H1 (cell line): ENCODE data around the gene ASPG. TPM values are rescaled to one million over a fixed set of nuclear protein-coding genes. Genes with fewer than 3 reads are reported as not detected.
A peak's percentile ranks its signal among the peaks of the same experiment; 100 is the strongest.

Experiments used
- CTCF ChIA-PET: fragments of 300-600 bp; sonication (Branson Sonifier 250); formaldehyde crosslinking; loops from one replicate; lab custom pipeline; 2021; ENCODE audit not compliant: partially characterized antibody; lab: Charles Lee
- POLR2A ChIA-PET: fragments of 300-600 bp; sonication (Branson Sonifier 250); formaldehyde crosslinking; loops from one replicate; lab custom pipeline; 2021; ENCODE audit warnings: inconsistent platforms; ENCODE audit not compliant: partially characterized antibody; lab: Charles Lee
- DNase-seq, 2 experiments: peaks; one replicate each; pipeline versions ENCODE4 v3.0.0 to v3.0.0-alpha.2; 2010 to 2022; ENCODE audit warnings: low spot score in 2 of 2, low read depth in 1 of 2, mixed read lengths in 1 of 2
- FAIRE-seq: peaks from 2 replicates; lab custom pipeline; 2011; peaks lifted over from hg19 to GRCh38; lab: Jason Lieb, UNC
- H2AFZ ChIP-seq: 2 replicates; pipeline ENCODE4 v1.8.1; 2012; ENCODE audit warnings: low read length, inconsistent platforms
- H2AK5ac ChIP-seq: 2 replicates; pipeline ENCODE4 v1.6.1; 2013; ENCODE audit warnings: low read depth, low read length
- H2BK120ac ChIP-seq: replicated peaks from 2 replicates; pipeline ENCODE3; 2013; ENCODE audit warnings: low read depth, low read length, inconsistent platforms
- H2BK12ac ChIP-seq: 2 replicates; pipeline ENCODE4 v1.6.1; 2013; ENCODE audit warnings: low read depth, low read length
- H2BK15ac ChIP-seq: 2 replicates; pipeline ENCODE4 v1.6.1; 2013; ENCODE audit warnings: low read length
- H2BK20ac ChIP-seq: 2 replicates; pipeline ENCODE4 v1.6.1; 2013; ENCODE audit warnings: low read length
- H2BK5ac ChIP-seq: 2 replicates; pipeline ENCODE4 v1.6.1; 2013; ENCODE audit warnings: low read depth, low read length
- H3K14ac ChIP-seq: 2 replicates; pipeline ENCODE4 v1.6.1; 2013; ENCODE audit warnings: inconsistent platforms; ENCODE audit not compliant: insufficient read length
- H3K18ac ChIP-seq: 2 replicates; pipeline ENCODE4 v1.6.1; 2013; ENCODE audit warnings: low read length; ENCODE audit errors: extremely low read depth
- H3K23ac ChIP-seq: 2 replicates; pipeline ENCODE4 v1.6.1; 2013; ENCODE audit warnings: inconsistent platforms; ENCODE audit not compliant: insufficient read length
- H3K23me2 ChIP-seq: 2 replicates; pipeline ENCODE4 v1.6.1; 2013; ENCODE audit warnings: low read depth, low read length
- H3K27ac ChIP-seq: 2 replicates; pipeline ENCODE4 v1.6.1; 2011; ENCODE audit warnings: low read depth, low read length, inconsistent platforms
- H3K27me3 ChIP-seq, 4 experiments: replicated peaks in 1 of 4; 1 replicate in 1 of 4; 2 replicates in 3 of 4; pipeline versions ENCODE4 v1.6.1 to v1.8.1; 2011 to 2013; ENCODE audit warnings: low read length in 3 of 4, mild to moderate bottlenecking in 3 of 4, inconsistent platforms in 2 of 4, mixed read lengths in 2 of 4, moderate library complexity in 1 of 4; ENCODE audit not compliant: control insufficient read depth in 3 of 4, insufficient read depth in 3 of 4; ENCODE audit errors: extremely low read depth in 1 of 4
- H3K36me3 ChIP-seq, 4 experiments: 2 replicates each; pipeline versions ENCODE4 v1.6.1 to v1.8.1; 2011 to 2013; ENCODE audit warnings: mild to moderate bottlenecking in 4 of 4, low read length in 3 of 4, moderate library complexity in 2 of 4, control low read depth in 1 of 4, inconsistent platforms in 1 of 4; ENCODE audit not compliant: insufficient read depth in 4 of 4, control insufficient read depth in 2 of 4
- H3K4ac ChIP-seq: replicated peaks from 2 replicates; pipeline ENCODE3; 2013; ENCODE audit warnings: low read length, low read depth, mixed read lengths, inconsistent platforms; ENCODE audit not compliant: insufficient read length
- H3K4me1 ChIP-seq, 4 experiments: replicated peaks in 1 of 4; 1 replicate in 1 of 4; 2 replicates in 3 of 4; pipeline versions ENCODE4 v1.6.1 to v1.8.1; 2011 to 2013; ENCODE audit warnings: low read length in 3 of 4, inconsistent platforms in 2 of 4, mixed read lengths in 1 of 4; ENCODE audit not compliant: insufficient read depth in 4 of 4, control insufficient read depth in 3 of 4
- H3K4me2 ChIP-seq, 2 experiments: 2 replicates each; pipeline versions ENCODE4 v1.6.1 to v1.8.1; 2011 to 2013; ENCODE audit warnings: low read depth in 2 of 2, low read length in 2 of 2, control low read depth in 1 of 2, inconsistent platforms in 1 of 2, mild to moderate bottlenecking in 1 of 2; ENCODE audit not compliant: insufficient read depth in 1 of 2
- H3K4me3 ChIP-seq, 4 experiments: fragments of 200-600, 300-600 bp in 1 of 4; sonication (generic), shearing (Covaris generic), sonication (Bioruptor Twin) in 1 of 4; 2 replicates each; pipeline versions ENCODE4 v1.5.1 to v1.8.1; 2011 to 2016; ENCODE audit warnings: low read length in 4 of 4, low read depth in 3 of 4, control low read depth in 2 of 4, inconsistent platforms in 2 of 4, mild to moderate bottlenecking in 2 of 4, mixed read lengths in 1 of 4, moderate library complexity in 1 of 4; ENCODE audit not compliant: insufficient read depth in 2 of 4; ENCODE audit errors: extremely low read depth in 1 of 4
- H3K56ac ChIP-seq: replicated peaks from 2 replicates; pipeline ENCODE3; 2013; ENCODE audit warnings: low read depth, mild to moderate bottlenecking, mixed read lengths, low read length, inconsistent platforms; ENCODE audit not compliant: insufficient read length
- H3K79me1 ChIP-seq: 2 replicates; pipeline ENCODE4 v1.6.1; 2013; ENCODE audit warnings: low read depth, low read length, control low read depth
- H3K79me2 ChIP-seq, 2 experiments: 2 replicates each; pipeline versions ENCODE4 v1.6.1 to v1.8.1; 2012 to 2013; ENCODE audit warnings: low read length in 2 of 2, mild to moderate bottlenecking in 2 of 2, inconsistent platforms in 1 of 2; ENCODE audit not compliant: insufficient read depth in 2 of 2, control insufficient read depth in 1 of 2
- H3K9ac ChIP-seq, 4 experiments: replicated peaks in 1 of 4; 1 replicate in 1 of 4; 2 replicates in 3 of 4; pipeline versions ENCODE4 v1.6.1 to v1.8.1; 2011 to 2013; ENCODE audit warnings: low read depth in 3 of 4, low read length in 3 of 4, control low read depth in 2 of 4, mild to moderate bottlenecking in 2 of 4, moderate library complexity in 2 of 4, inconsistent platforms in 1 of 4; ENCODE audit errors: extremely low read depth in 1 of 4
- H3K9me3 ChIP-seq, 2 experiments: 2 replicates each; pipeline versions ENCODE4 v1.6.1 to v1.8.1; 2012 to 2013; ENCODE audit warnings: mild to moderate bottlenecking in 2 of 2, moderate library complexity in 2 of 2, control low read depth in 1 of 2, inconsistent platforms in 1 of 2, low read depth in 1 of 2, low read length in 1 of 2, mixed read lengths in 1 of 2; ENCODE audit not compliant: insufficient read depth in 2 of 2
- H4K20me1 ChIP-seq, 2 experiments: replicated peaks in 1 of 2; 2 replicates each; pipeline versions ENCODE3 to v1.8.1; 2011 to 2013; ENCODE audit warnings: inconsistent platforms in 2 of 2, low read length in 2 of 2, mild to moderate bottlenecking in 1 of 2; ENCODE audit not compliant: insufficient read depth in 2 of 2, control insufficient read depth in 1 of 2
- H4K5ac ChIP-seq: 2 replicates; pipeline ENCODE4 v1.6.1; 2013; ENCODE audit warnings: low read length, low read depth, mixed read lengths, inconsistent platforms; ENCODE audit not compliant: insufficient read length
- H4K8ac ChIP-seq: 2 replicates; pipeline ENCODE4 v1.8.0; 2013; ENCODE audit warnings: mild to moderate bottlenecking, moderate library complexity, low read length, inconsistent platforms; ENCODE audit not compliant: insufficient read depth; ENCODE audit errors: extremely low read depth
- H4K91ac ChIP-seq: replicated peaks from 2 replicates; pipeline ENCODE3; 2013; ENCODE audit warnings: low read length, mixed read lengths, inconsistent platforms; ENCODE audit not compliant: insufficient read length
- ASH2L ChIP-seq: fragments of 200-600, 300-600 bp; sonication (generic); IDR thresholded peaks from one replicate; pipeline ENCODE4 v1.7.1; 2017; ENCODE audit warnings: low read length
- EP300 ChIP-seq, 2 experiments: IDR thresholded peaks; 1 replicate in 1 of 2; 2 replicates in 1 of 2; pipeline ENCODE4 v1.6.1; 2011 to 2012; ENCODE audit warnings: low read depth in 2 of 2, low read length in 2 of 2, mild to moderate bottlenecking in 2 of 2, borderline replicate concordance in 1 of 2, inconsistent platforms in 1 of 2, moderate library complexity in 1 of 2
- GABPA ChIP-seq: IDR thresholded peaks from 2 replicates; pipeline ENCODE4 v1.6.1; 2011; ENCODE audit warnings: mild to moderate bottlenecking, low read length, moderate library complexity, borderline replicate concordance; ENCODE audit not compliant: insufficient read depth
- KDM5A ChIP-seq: fragments of 200-600 bp; IDR thresholded peaks from 2 replicates; pipeline ENCODE4 v1.7.1; 2012; ENCODE audit warnings: mild to moderate bottlenecking, low read length, inconsistent platforms, mixed read lengths
- PHF8 ChIP-seq: fragments of 200-600 bp; sonication (generic); conservative IDR thresholded peaks from 2 replicates; pipeline ENCODE4 v1.7.1; 2012; ENCODE audit warnings: low read depth, mild to moderate bottlenecking, inconsistent platforms, low read length, moderate library complexity
- SIN3A ChIP-seq, 2 experiments: IDR thresholded peaks in 1 of 2; conservative IDR thresholded peaks in 1 of 2; 2 replicates each; pipeline ENCODE4 v1.6.1; 2011 to 2012; ENCODE audit warnings: low read length in 2 of 2, improper control_type of control experiment in 1 of 2, low read depth in 1 of 2, mild to moderate bottlenecking in 1 of 2
- ZNF274 ChIP-seq: IDR thresholded peaks from 2 replicates; pipeline ENCODE4 v1.7.0; 2012; ENCODE audit warnings: low read length, borderline replicate concordance; ENCODE audit errors: extremely low read depth
- WGBS, 2 experiments: shearing (Covaris generic) in 1 of 2; methylation state at CpG; one replicate each; pipeline versions ENCODE4 v1.1.6 to v1.1.7; 2013 to 2015; ENCODE audit warnings: low lambda C conversion rate in 2 of 2, mixed read lengths in 2 of 2, inconsistent platforms in 1 of 2, low coverage in 1 of 2, missing lambda C conversion rate in 1 of 2; ENCODE audit not compliant: insufficient replicate concordance in 2 of 2, insufficient coverage in 1 of 2, insufficient read length in 1 of 2; ENCODE audit errors: extremely low coverage in 1 of 2, missing lambda C conversion rate in 1 of 2; 5-methylcytosine and 5-hydroxymethylcytosine counted together
- polyA plus RNA-seq, 7 experiments: library from polyadenylated mRNA; depleted of rRNA in 3 of 7; stranded (reverse) in 5 of 7; unstranded in 2 of 7; fragments of >200 nt in 5 of 7; fragments of 200-250 nt in 2 of 7; gene quantifications; 1 replicate in 5 of 7; 2 replicates in 1 of 7; 4 replicates in 1 of 7; pipeline versions ENCODE4 v1.2.1 to v1.2.3, GENCODE V29; 2011 to 2013; ENCODE audit warnings: missing spikeins in 2 of 7, mixed read lengths in 2 of 7
- total RNA-seq: library from RNA; stranded (reverse); fragmentation: NEBNext Ultra II Directional; extraction: Animal tissue kit (Norgen Biotek cat#: 25700); gene quantifications from 2 replicates; pipeline ENCODE4 v1.2.1, GENCODE V29; 2021
- TF ChIP-seq, protein P1 (sequence below), 3 experiments: IDR thresholded peaks; 1 replicate in 2 of 3; 2 replicates in 1 of 3; pipeline versions ENCODE4 v1.5.1 to v1.6.1; 2011; ENCODE audit warnings: low read length in 3 of 3, mild to moderate bottlenecking in 3 of 3, inconsistent platforms in 2 of 3, low read depth in 1 of 3, moderate library complexity in 1 of 3; ENCODE audit not compliant: insufficient read depth in 1 of 3; ENCODE audit errors: control extremely low read depth in 1 of 3
- TF ChIP-seq, protein P2 (sequence below): IDR thresholded peaks from 2 replicates; pipeline ENCODE4 v1.6.1; 2012; ENCODE audit warnings: low read length, inconsistent platforms

Gene ASPG
- total and polyA plus RNA-seq, 2 of the 8 experiments (the other 6 are each of a cell fraction or from before 2014, with no cell fraction given): 0.34 to 0.59 TPM

DNA sequence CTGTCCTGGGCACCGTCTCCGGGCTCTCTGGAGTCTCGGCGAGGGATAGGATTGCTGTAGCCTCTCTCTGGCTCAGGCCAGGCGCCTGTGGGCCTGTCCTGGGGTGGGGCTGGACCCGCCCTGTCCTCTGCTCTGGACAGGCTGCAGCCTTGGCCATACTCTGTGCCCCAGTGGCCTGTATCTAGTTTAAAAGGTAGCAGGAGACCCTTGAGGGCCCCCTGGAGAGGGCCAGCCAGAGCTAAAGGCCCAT is 54.6 kb downstream of the ASPG start:
- CTCF ChIA-PET: interaction anchor here (0.9 to 2.2 kb wide), 8 partner anchors 8 to 424 kb away, joined by 3 to 8 read pairs (median 3); no protein-coding TSS in a partner anchor
- no peak for FAIRE-seq
- no peak overlapping the region for H3K27ac ChIP-seq
- TF ChIP-seq KDM5A: no peak
- no peak for TF ChIP-seq GABPA
- no peak for TF ChIP-seq ZNF274
- TF ChIP-seq EP300 (IDR thresholded peaks at IDR 0.05; ENCODE audit: borderline replicate concordance in 1 of 2, low read depth in 2 of 2, low read length in 2 of 2): no peak
- TF ChIP-seq, protein P1, sequence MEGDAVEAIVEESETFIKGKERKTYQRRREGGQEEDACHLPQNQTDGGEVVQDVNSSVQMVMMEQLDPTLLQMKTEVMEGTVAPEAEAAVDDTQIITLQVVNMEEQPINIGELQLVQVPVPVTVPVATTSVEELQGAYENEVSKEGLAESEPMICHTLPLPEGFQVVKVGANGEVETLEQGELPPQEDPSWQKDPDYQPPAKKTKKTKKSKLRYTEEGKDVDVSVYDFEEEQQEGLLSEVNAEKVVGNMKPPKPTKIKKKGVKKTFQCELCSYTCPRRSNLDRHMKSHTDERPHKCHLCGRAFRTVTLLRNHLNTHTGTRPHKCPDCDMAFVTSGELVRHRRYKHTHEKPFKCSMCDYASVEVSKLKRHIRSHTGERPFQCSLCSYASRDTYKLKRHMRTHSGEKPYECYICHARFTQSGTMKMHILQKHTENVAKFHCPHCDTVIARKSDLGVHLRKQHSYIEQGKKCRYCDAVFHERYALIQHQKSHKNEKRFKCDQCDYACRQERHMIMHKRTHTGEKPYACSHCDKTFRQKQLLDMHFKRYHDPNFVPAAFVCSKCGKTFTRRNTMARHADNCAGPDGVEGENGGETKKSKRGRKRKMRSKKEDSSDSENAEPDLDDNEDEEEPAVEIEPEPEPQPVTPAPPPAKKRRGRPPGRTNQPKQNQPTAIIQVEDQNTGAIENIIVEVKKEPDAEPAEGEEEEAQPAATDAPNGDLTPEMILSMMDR (IDR thresholded peaks at IDR 0.05; ENCODE audit: control extremely low read depth in 1 of 3, insufficient read depth in 1 of 3, low read depth in 1 of 3, low read length in 3 of 3): no peak
- TF ChIP-seq ASH2L: no peak
- no peak for TF ChIP-seq PHF8
- no peak for TF ChIP-seq SIN3A (conservative IDR thresholded peaks at IDR 0.05 in 1 of 2, IDR thresholded peaks at IDR 0.05 in 1 of 2; ENCODE audit: low read depth in 1 of 2, low read length in 2 of 2)
- TF ChIP-seq, protein P2, sequence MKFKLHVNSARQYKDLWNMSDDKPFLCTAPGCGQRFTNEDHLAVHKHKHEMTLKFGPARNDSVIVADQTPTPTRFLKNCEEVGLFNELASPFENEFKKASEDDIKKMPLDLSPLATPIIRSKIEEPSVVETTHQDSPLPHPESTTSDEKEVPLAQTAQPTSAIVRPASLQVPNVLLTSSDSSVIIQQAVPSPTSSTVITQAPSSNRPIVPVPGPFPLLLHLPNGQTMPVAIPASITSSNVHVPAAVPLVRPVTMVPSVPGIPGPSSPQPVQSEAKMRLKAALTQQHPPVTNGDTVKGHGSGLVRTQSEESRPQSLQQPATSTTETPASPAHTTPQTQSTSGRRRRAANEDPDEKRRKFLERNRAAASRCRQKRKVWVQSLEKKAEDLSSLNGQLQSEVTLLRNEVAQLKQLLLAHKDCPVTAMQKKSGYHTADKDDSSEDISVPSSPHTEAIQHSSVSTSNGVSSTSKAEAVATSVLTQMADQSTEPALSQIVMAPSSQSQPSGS: no peak

More for the DNA sequence above, 54.6 kb downstream of the ASPG start:
- peaks cover 21 to 28% (median 25%) of the 10 kb centered on the region in 4 experiments for H3K27me3 ChIP-seq
- peak overlapping the region; percentile 83 to 88 for H3K4me2 ChIP-seq
- no peak for DNase-seq
- WGBS, 2 experiments: 42% methylated on average over 2 of the region's 6 CpGs; no CpG with 5 or more reads in 1 of the 2 experiments
- H2AK5ac ChIP-seq: no peak overlapping the region
- peaks cover 0 to 39% (median 27%) of the 10 kb centered on the region in 4 experiments; a peak in 6 of 7 replicates for H3K4me1 ChIP-seq
- H3K79me1 ChIP-seq: peaks cover 15% of the 10 kb centered on the region
- H2BK15ac ChIP-seq: no peak overlapping the region
- no peak overlapping the region for H3K9ac ChIP-seq
- no peak overlapping the region for H2AFZ ChIP-seq
- peak overlapping the region; percentile 74 for H4K91ac ChIP-seq
- H3K36me3 ChIP-seq: no peaks in the 10 kb centered on the region; a peak in 2 of 8 replicates
- H2BK12ac ChIP-seq: no peak overlapping the region
- no peak overlapping the region for H3K14ac ChIP-seq
- H3K79me2 ChIP-seq: peaks cover 22 to 61% of the 10 kb centered on the region in 2 experiments; a peak in 3 of 4 replicates
- H4K5ac ChIP-seq: no peak overlapping the region
- no peak overlapping the region for H2BK20ac ChIP-seq
- H3K9me3 ChIP-seq: no peaks in the 10 kb centered on the region
- H3K23ac ChIP-seq: no peak overlapping the region
- H3K4ac ChIP-seq: peak overlapping the region; percentile 78
- H2BK120ac ChIP-seq: peak overlapping the region; percentile 78
- H2BK5ac ChIP-seq: no peak overlapping the region
- peaks cover 16 to 39% of the 10 kb centered on the region in 2 experiments for H4K20me1 ChIP-seq
- POLR2A ChIA-PET: no interaction called here
- H3K23me2 ChIP-seq: peaks cover 31% of the 10 kb centered on the region
- no peak overlapping the region for H4K8ac ChIP-seq
- H3K18ac ChIP-seq: no peak overlapping the region; the same call in 1 of the 2 replicates
- no peak overlapping the region for H3K56ac ChIP-seq
- peak overlapping the region; percentile 61 to 88 (median 64); a peak in 6 of 8 replicates for H3K4me3 ChIP-seq
